ENCODE results near the gene KMO. TPM values are rescaled to one million over a fixed set of nuclear protein-coding genes. Genes with fewer than 3 reads are reported as not detected.
A peak's percentile ranks its signal among the peaks of the same experiment; 100 is the strongest.

The KMO gene
- total and polyA plus RNA-seq, 5 donors from 2014 or later, result 0.03 to 2.2 TPM; not detected in 3

DNA sequence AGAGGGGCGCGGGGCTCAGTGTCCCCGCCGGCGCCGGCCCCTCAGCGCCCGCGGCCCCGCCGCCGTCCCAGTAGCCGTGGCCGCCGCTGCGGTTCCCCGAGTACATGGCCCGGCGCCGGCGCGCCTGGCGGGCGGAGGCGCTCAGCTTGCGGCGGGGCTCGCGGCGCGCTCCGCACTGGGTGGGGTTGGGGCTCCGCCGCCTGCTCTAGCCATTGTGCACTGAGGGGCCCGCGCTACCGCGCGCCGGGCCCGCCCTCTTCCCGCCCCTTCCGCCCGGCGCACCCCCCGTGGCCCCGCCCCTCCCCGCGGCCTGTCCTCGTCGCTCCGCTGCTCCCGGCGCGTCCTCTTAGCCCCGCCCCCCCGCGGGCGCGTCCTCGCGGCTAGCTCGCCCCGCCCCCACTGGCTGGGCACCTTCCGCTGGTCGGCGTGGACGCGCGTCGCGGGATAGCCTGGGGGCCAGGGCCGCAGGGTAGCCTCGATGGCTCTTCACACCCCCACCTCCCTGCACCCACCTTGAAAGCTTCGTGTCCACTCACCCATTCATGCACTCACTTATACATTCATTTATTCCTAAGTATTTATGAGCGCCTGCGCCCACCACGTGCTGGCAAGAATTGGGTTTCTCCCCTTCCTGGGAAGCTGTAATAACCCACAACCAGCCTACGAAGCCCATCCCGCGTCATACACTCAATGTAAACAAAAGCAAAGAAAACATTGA lies 108.1 kb downstream of the KMO start, which contains the start of the genes CHML and OPN3:
Gene CHML (minus strand): TSS at position 221 of the 718 bp plus-strand sequence. CDS start 4,603 bp downstream, outside the sequence.
Gene OPN3 (minus strand): TSS at position 221 of the 718 bp plus-strand sequence. CDS start 115 bp downstream, at position 106.
- H3K4me1 Mint-ChIP-seq, result peaks cover 16 to 35% (median 30%) of the 10 kb centered on the region in 4 donors
- H3K27ac ChIP-seq (ENCODE audit: insufficient read depth, low read length, poor library complexity, severe bottlenecking), result peak within 1 kb of the TSS; percentile 58
- no peaks in the 10 kb centered on the region for H3K27me3 ChIP-seq (ENCODE audit: control insufficient read depth, insufficient read depth, low read length)
- peaks cover 0 to 4% (median 0%) of the 10 kb centered on the region in 7 donors for H3K9me3 Mint-ChIP-seq
- H3K36me3 ChIP-seq (ENCODE audit: control insufficient read depth, insufficient read depth, low read length), result no peaks in the 10 kb centered on the region
- DNase-seq, result peak; percentile 83 to 92 (median 83)
- no peaks in the 10 kb centered on the region for H3K27me3 Mint-ChIP-seq
- H3K27ac Mint-ChIP-seq, result peak within 1 kb of the TSS; percentile 72 to 92 (median 89)
- H3K4me3 Mint-ChIP-seq, result peak within 1 kb of the TSS; percentile 87 to 97 (median 94)
- peak; percentile 96 to 97 for ATAC-seq (ENCODE audit: low read depth in 2 of 2)
- H3K4me3 ChIP-seq (ENCODE audit: low read depth, low read length), result peak within 1 kb of the TSS; percentile 83
- H3K36me3 Mint-ChIP-seq, result no peaks in the 10 kb centered on the region
- peaks cover 20% of the 10 kb centered on the region for H3K4me1 ChIP-seq (ENCODE audit: control insufficient read depth, insufficient read depth, low read length, poor library complexity, severe bottlenecking)
- no peaks in the 10 kb centered on the region for H3K9me3 ChIP-seq (ENCODE audit: control insufficient read depth in 2 of 2, low read length in 2 of 2)

DNA sequence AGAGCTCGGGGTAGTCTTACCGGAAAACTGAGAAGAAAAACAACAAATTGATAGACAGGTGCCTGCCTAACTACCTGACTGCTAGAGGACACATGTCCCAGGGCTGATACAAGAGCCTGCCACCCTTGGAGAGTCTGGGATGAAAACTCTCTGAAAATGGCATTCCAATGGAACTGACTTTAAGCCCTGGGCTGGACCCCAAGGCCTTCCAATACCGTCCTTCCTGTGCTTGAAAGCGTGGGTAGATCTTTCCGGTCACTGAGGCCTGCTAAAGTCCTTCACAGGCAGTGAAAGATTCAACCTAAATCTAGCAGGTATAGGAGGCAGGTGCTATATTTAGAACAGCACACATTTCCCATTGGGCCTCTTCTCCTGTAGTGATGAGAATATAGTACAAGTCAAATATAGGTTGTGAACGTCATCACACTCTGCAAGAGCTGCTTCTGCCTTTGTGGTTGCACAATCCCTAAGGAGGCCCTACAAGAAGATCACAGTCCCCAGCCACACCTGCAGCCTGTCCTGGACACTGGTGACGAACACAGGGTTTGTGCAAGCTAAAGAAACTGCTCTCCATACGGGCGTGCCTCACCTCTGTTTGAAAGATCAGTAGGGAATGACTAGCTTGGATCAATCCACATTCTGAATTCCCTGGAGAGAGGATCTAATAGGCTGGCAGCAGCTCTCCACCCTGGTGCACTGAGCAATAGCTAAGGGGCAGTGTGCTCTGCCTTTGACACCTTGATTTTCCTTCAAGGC lies 108.9 kb downstream of the KMO start:
- ATAC-seq (ENCODE audit: low read depth in 2 of 2) (no peak), DNase-seq (no peak)
- Histone ChIP-seq H3K4me3 (ENCODE audit: low read depth, low read length) (peak overlapping the region; percentile 38), H3K27ac (ENCODE audit: insufficient read depth, low read length, poor library complexity, severe bottlenecking) (no peak overlapping the region), H3K9me3 (ENCODE audit: control insufficient read depth in 2 of 2, low read length in 2 of 2) (no peaks in the 10 kb centered on the region), H3K4me1 (ENCODE audit: control insufficient read depth, insufficient read depth, low read length, poor library complexity, severe bottlenecking) (peaks cover 20% of the 10 kb centered on the region), H3K36me3 (ENCODE audit: control insufficient read depth, insufficient read depth, low read length) (no peaks in the 10 kb centered on the region), H3K27me3 (ENCODE audit: control insufficient read depth, insufficient read depth, low read length) (no peaks in the 10 kb centered on the region)
- Mint-ChIP-seq H3K27me3 (no peaks in the 10 kb centered on the region), H3K4me3 (peak overlapping the region; percentile 87 to 91 (median 88)), H3K27ac (peak overlapping the region; percentile 53 to 92 (median 89)), H3K4me1 (peaks cover 16 to 34% (median 29%) of the 10 kb centered on the region in 4 donors), H3K36me3 (no peaks in the 10 kb centered on the region), H3K9me3 (peaks cover 0 to 4% (median 0%) of the 10 kb centered on the region in 7 donors)

DNA sequence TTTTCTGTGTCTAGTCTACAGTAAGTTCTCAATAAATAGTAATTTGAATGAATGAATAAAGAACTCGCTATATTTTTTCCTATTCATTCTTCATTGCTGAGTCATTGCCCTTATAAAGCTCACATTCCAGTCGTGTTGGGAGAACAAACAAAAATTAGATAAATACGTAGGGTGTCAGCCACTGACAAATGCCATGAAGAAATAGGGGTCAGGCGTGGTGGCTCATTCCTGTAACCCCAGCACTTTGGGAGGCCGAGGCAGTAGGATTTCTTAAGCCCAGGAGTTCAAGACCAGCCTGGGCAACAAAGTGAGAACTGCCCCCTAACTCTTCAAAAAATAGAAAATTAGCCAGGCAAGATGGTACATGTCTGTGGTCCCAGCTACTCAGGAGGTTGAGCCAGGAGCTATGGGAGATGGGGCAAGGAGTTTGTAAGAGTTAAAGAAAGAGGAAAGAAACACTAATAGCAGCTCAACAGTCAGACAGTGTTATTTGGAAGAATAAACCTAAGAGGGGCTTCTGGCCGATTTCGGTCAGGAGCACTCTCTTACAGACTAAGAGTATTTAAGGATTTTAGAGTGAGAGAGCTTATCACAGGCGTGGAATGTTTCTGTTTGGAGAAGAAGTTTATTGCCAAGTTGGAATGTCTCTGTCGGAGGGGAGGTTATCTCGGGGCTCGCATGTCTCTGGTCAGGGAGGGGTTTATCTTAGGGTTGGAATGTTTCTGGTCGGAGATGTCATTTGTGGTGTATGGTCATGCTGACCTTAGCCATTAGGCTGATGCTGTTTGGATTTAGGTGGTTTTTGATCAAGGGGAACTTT lies 109.8 kb downstream of the KMO start:
- peaks cover 20% of the 10 kb centered on the region for H3K4me1 ChIP-seq (ENCODE audit: control insufficient read depth, insufficient read depth, low read length, poor library complexity, severe bottlenecking)
- no peak overlapping the region for H3K27ac ChIP-seq (ENCODE audit: insufficient read depth, low read length, poor library complexity, severe bottlenecking)
- ATAC-seq (ENCODE audit: low read depth in 2 of 2) (no peak), DNase-seq (no peak)
- Mint-ChIP-seq H3K36me3 (no peaks in the 10 kb centered on the region), H3K9me3 (peaks cover 0 to 4% (median 0%) of the 10 kb centered on the region in 7 donors), H3K27ac (peak overlapping the region in 1 of 3 donors; percentile 42), H3K27me3 (no peaks in the 10 kb centered on the region), H3K4me1 (peaks cover 13 to 28% (median 23%) of the 10 kb centered on the region in 4 donors), H3K4me3 (peak overlapping the region; percentile 87 to 91 (median 88))
- no peaks in the 10 kb centered on the region for H3K9me3 ChIP-seq (ENCODE audit: control insufficient read depth in 2 of 2, low read length in 2 of 2)
- no peaks in the 10 kb centered on the region for H3K27me3 ChIP-seq (ENCODE audit: control insufficient read depth, insufficient read depth, low read length)
- H3K4me3 ChIP-seq (ENCODE audit: low read depth, low read length), result no peak overlapping the region
- H3K36me3 ChIP-seq (ENCODE audit: control insufficient read depth, insufficient read depth, low read length), result no peaks in the 10 kb centered on the region

DNA sequence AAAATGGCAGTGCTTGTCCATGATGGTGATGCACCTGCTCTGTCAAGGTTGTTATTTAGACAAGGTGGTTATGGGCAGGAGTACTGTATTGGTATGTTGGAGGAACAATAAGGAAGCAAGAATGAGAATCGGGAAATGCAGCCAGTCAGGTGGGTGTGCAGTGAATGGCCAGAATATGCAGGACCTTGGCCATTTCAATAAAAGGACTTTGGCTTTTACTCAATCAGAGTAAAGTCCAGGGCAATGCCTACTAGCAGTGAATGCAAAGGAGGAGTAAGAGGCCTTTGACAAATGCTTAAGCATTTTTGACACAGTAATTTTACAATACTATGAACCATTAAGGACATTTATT lies 110.4 kb downstream of the KMO start:
- H3K9me3 ChIP-seq (ENCODE audit: control insufficient read depth in 2 of 2, low read length in 2 of 2), result no peaks in the 10 kb centered on the region
- Mint-ChIP-seq H3K36me3 (no peaks in the 10 kb centered on the region), H3K4me1 (peaks cover 9 to 22% (median 18%) of the 10 kb centered on the region in 4 donors), H3K27me3 (no peaks in the 10 kb centered on the region), H3K27ac (peak overlapping the region in 1 of 3 donors; percentile 35), H3K9me3 (peaks cover 0 to 4% (median 0%) of the 10 kb centered on the region in 7 donors), H3K4me3 (peak overlapping the region in 2 of 4 donors; percentile 68 to 88)
- no peak overlapping the region for H3K4me3 ChIP-seq (ENCODE audit: low read depth, low read length)
- ATAC-seq (ENCODE audit: low read depth in 2 of 2) (no peak), DNase-seq (no peak)
- peaks cover 17% of the 10 kb centered on the region for H3K4me1 ChIP-seq (ENCODE audit: control insufficient read depth, insufficient read depth, low read length, poor library complexity, severe bottlenecking)
- H3K27ac ChIP-seq (ENCODE audit: insufficient read depth, low read length, poor library complexity, severe bottlenecking), result no peak overlapping the region
- H3K27me3 ChIP-seq (ENCODE audit: control insufficient read depth, insufficient read depth, low read length), result no peaks in the 10 kb centered on the region
- no peaks in the 10 kb centered on the region for H3K36me3 ChIP-seq (ENCODE audit: control insufficient read depth, insufficient read depth, low read length)

DNA sequence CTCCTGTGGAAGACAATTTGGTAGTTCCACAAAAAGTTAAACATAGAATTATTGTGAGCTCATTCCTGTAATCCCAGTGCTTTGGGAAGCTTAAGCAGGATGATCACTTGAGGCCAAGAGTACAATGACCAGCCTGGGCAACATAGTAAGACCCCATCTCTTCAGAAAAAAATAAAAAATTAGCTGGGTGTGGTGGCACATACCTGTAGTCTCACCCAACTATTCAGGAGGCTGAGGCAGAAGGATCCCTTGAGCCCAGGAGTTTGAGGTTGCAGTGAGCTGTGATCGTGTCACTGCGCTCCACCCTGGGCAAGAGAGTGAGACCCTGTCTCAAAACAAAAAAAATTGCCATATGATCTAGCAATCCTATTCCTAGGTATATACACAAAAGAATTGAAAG lies 112.1 kb downstream of the KMO start:
- Mint-ChIP-seq H3K27ac (no peak overlapping the region), H3K9me3 (peaks cover 0 to 4% (median 0%) of the 10 kb centered on the region in 7 donors), H3K27me3 (no peaks in the 10 kb centered on the region), H3K4me1 (peaks cover 4 to 7% (median 6%) of the 10 kb centered on the region in 4 donors), H3K36me3 (no peaks in the 10 kb centered on the region), H3K4me3 (no peak overlapping the region)
- DNase-seq, result no peak
- Histone ChIP-seq H3K36me3 (ENCODE audit: control insufficient read depth, insufficient read depth, low read length) (no peaks in the 10 kb centered on the region), H3K9me3 (ENCODE audit: control insufficient read depth in 2 of 2, low read length in 2 of 2) (no peaks in the 10 kb centered on the region), H3K27ac (ENCODE audit: insufficient read depth, low read length, poor library complexity, severe bottlenecking) (no peak overlapping the region), H3K4me1 (ENCODE audit: control insufficient read depth, insufficient read depth, low read length, poor library complexity, severe bottlenecking) (peaks cover 2% of the 10 kb centered on the region), H3K4me3 (ENCODE audit: low read depth, low read length) (no peak overlapping the region), H3K27me3 (ENCODE audit: control insufficient read depth, insufficient read depth, low read length) (no peaks in the 10 kb centered on the region)
- ATAC-seq (ENCODE audit: low read depth in 2 of 2), result no peak

DNA sequence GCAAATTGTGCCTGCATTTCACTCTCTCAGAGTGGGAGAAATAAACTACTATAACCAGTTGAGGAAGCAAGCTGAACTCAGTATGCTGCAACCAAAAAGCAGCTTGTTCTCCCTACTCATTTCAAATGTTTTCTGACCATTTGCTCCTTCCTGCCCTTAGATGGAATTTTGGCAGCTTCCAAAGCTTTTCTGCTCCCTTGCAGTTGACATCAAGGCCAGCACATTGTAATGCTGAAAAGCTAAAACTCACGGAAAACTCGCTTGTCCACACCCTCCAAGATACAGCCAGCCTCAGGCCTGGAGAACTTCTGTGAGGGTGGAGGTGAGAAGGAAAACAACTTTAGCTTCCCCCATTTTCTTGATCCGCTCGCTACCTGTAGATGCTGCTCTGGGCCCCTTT lies 113.0 kb downstream of the KMO start:
- H3K9me3 ChIP-seq (ENCODE audit: control insufficient read depth in 2 of 2, low read length in 2 of 2), result no peaks in the 10 kb centered on the region
- peaks cover 0 to 7% (median 2%) of the 10 kb centered on the region in 7 donors for H3K9me3 Mint-ChIP-seq
- no peaks in the 10 kb centered on the region for H3K36me3 ChIP-seq (ENCODE audit: control insufficient read depth, insufficient read depth, low read length)
- DNase-seq (no peak), ATAC-seq (ENCODE audit: low read depth in 2 of 2) (no peak)
- H3K36me3 Mint-ChIP-seq, result no peaks in the 10 kb centered on the region
- peaks cover 3 to 6% (median 4%) of the 10 kb centered on the region in 4 donors for H3K4me1 Mint-ChIP-seq
- H3K27ac ChIP-seq (ENCODE audit: insufficient read depth, low read length, poor library complexity, severe bottlenecking), result no peak overlapping the region
- no peak overlapping the region for H3K4me3 ChIP-seq (ENCODE audit: low read depth, low read length)
- H3K27ac Mint-ChIP-seq, result no peak overlapping the region
- H3K27me3 Mint-ChIP-seq, result peaks cover 3% of the 10 kb centered on the region
- H3K27me3 ChIP-seq (ENCODE audit: control insufficient read depth, insufficient read depth, low read length), result no peaks in the 10 kb centered on the region
- no peak overlapping the region for H3K4me3 Mint-ChIP-seq
- H3K4me1 ChIP-seq (ENCODE audit: control insufficient read depth, insufficient read depth, low read length, poor library complexity, severe bottlenecking), result no peaks in the 10 kb centered on the region

Data from CD4-positive, CD25-positive, alpha-beta regulatory T cell (primary cell).